GM21786 (cell line): ENCODE data around the gene TCERG1L.
"Not testable (repeated sequence)": the region's sequence is repeated elsewhere in the genome, so short reads cannot be mapped to it uniquely, and the experiment has no call there.

Source experiments
- ATAC-seq: cut with Tn5 transposase; IDR thresholded peaks from one replicate; pipeline ENCODE4 v1.9.1; 2021; ENCODE audit not compliant: unreplicated experiment

TCERG1L gene

GRCh38 chr10:131193923-131194322 is 117.6 kb downstream of the TCERG1L start:
- no peak for ATAC-seq

GRCh38 chr10:131188494-131188893 is 123.0 kb downstream of the TCERG1L start:
- no peak for ATAC-seq

- no peak for ATAC-seq
Observed at GRCh38 chr10:131187926-131188325, 123.6 kb downstream of the TCERG1L start.

DNA sequence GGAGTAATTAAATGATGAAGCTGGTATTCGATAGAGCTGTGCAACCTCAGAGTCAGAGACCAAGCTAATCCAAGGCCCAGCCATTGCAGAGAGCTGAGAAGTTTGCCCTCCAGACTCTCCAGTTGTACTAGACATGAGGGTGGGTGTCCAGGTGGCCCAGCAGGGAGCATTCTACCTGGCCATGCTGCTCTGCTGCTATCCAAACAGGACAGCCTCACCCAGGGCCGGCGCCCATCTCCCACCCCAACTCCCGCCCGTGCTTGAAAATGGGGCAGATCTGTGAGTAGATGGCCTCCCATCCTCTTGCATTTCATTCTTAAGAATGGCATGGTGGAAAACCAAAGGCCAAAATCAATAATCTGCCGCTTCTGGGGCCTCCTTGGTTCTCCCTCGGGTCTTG is 124.2 kb downstream of the TCERG1L start:
- ATAC-seq: no peak

DNA sequence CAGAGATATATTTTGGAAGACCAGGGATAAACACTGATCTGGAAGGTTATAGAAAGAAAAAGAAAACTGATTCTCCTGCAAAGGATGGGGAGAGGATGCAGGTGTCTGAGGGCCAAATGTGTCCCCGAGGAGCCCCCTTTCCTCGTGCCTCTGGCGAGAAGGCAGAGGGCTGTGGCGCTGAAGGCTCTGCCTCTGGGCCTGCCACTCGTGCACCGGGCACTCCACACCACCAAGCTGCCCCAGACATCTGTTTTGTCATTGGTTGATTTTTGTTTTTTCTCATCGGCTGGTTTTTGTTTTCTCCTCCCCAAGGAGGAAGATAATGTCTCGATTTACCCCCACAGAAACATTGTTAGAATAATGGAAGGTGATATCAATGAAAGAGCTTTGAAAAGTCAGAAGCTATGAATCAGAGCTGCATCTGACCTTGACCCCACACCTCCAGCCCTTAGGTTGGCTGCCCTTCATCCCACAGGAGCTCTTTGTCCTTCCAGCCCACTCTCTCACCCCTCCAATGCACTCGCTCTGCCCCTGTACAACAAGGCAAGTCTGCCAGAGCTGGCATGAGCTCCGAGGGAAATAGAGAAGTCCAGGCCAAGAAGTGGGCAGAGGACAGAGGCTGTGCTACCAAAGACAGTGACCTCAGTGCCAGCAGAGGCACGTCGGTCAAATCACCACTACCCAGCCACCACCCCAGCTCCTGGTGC is 124.8 kb downstream of the TCERG1L start:
- ATAC-seq: no peak

GRCh38 chr10:131184503-131184902 is 127.0 kb downstream of the TCERG1L start:
- ATAC-seq: no peak

DNA sequence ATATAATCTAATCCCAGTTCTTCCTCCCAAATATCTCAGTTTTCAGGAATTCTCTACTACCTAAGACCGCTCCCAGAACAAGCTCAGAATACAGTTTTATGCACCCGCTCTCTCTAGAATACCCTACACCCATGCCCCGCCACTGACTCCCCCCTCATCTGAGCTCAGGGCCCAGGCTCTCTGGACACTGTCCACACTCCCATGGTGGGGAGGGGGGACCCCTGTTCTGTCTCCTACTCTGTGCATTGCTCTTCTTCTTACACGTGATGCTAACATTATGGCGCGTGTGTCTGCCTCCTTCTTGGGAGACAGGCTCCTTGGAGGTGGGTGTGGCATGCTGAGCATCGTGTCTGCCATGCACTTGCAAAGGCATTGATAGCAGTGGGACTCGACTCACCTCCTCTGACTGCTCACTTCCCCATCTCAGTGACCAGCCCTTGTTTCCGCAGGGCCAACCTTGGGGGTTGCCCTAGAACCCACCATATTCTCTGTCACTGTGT is 127.9 kb downstream of the TCERG1L start:
- ATAC-seq: no peak

DNA sequence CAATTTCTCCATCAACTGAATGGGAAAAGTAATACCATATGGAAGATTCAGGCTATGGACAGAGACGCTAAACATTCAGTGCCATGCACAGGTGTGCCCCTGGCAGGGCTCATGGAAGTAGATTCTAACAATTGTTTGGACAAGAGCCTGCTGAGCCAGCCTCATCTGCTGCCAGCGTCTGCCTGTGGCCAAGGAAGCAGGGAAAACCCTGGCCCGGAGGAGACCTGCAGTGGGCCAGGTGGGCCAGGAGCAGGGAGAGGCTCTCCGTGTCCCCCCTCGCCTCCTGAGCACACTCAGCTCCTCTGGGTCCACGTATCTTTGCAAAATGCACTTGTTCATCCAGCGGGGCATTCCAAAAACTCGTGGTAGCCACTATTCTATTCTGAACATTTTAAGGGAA is 130.1 kb downstream of the TCERG1L start:
- ATAC-seq: no peak

DNA sequence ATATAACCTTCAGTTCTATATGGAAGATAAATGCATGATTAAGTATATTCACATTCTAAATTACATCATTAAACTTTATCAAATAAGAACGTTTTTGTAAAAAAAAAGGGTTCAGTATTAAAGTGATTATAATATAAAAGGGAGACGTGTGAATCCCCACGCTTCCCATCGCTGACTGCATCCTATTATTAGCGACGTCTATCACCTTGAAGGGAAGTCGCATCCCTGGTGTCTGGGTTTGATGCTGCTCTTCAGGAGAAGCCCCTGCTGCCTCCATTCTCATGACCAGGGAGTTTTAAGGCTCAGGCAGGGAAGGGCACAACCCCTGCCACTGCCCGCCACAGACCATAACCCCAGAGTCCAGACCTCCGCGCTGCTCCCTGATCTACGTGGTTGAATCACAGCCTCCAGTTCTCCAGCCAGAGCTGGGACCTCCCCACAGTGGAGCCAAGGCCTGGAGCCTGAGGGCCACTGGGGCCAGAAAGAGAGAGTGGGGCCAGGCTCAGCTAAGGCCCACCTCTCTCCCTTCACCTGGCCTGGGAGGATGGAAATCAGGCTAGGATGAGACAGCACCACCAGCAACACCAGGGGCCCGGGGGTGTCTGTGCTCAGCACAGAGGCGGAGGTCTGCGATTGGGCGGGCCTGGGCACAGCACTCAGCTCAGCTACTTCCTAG is 130.6 kb downstream of the TCERG1L start:
- ATAC-seq: no peak

DNA sequence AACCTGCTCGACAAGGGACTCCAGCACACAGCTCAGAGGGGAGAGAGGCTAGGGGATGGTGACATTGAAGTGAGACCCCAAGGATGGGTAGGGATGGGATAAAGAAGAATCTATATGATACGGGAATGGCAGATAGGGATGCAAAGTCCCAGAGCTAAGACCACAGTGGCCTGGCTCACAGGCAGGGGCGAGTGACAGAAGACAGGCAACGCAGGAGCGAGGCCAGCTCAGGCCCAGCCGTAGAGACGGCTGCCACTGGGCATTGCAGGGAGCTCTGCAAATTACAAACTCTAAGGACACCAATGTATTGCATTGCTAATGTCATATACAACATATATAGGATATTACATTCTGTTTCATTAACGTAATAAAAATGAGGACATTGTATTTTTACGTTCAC is 131.4 kb downstream of the TCERG1L start:
- ATAC-seq: no peak

- ATAC-seq: no peak
Observed at GRCh38 chr10:131179361-131179760, 132.2 kb downstream of the TCERG1L start.

DNA sequence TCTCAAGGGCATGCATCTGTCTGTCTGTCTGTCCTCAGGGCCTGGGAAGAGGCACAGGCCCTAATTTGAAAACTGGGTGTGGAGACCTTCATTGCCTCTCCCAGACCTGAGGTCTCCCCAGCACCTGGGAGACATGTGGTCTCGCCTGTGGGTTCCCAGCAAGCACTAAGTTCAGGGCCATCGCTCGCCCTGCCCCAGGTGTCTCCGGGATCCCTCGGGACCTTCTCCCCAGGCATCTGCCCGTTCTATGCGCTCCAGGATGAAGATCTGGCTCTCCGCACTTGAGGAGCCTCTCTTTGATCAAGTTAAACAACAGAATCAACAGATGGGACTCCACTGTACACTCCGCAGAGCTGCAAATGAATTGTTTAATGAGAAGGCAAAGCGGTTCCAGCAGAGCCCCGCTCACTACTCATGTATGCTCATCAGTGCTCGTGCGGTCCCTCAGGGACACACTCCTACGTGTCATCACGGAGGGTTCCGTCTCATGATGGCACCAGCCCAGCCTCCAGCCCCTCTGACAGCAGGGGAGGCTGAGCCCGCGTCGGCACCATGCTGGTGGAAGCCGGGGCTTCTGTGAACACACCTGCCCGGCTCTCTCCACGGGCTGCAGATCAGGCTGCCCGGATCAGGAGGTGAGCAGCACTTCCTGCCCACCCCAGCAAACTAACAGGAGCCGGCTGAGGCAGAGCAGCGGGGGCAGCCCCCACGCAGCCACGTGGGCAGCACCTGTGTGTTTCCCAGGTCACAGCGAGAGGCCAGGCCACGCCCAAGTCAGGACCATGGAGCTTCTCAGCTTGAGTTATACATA is 132.8 kb downstream of the TCERG1L start:
- ATAC-seq: no peak

GRCh38 chr10:131177431-131178327 is 133.8 kb downstream of the TCERG1L start:
- ATAC-seq: no peak

DNA sequence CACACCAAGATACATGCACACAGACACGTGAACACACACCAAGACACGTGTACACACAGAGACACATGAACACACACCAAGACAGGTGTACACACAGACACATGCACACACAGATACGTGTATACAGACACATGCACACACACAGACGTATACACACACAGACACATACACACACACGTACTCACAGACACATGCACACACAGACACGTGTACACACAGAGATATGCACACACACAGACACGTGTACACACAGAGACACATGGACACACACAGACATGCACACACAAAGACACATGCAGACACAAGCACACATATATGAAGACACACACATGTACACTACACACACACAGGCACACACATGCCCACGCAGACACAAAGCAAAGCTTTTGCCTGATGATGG is 134.6 kb downstream of the TCERG1L start:
- ATAC-seq: no peak

GRCh38 chr10:131176324-131176723 is 135.2 kb downstream of the TCERG1L start:
- ATAC-seq: not testable (repeated sequence)

DNA sequence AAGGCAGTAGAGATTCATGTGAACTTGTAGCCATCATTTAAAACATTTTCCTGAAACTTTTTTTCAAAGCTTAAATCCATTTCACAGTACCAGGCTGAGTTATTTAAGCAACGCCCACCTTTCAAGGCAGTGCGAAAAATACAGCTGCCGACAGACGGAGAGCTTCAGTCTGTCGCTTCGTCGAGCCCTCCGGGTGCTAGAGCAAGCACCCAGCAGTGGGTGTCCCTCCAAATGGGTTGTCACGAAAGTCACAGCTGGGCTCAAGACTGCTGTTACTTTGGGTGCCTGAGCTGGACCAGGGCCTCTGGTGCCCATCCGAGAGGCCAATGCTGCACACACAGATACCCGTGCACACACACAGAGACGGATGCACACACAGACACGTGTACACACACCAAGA is 135.6 kb downstream of the TCERG1L start:
- no peak for ATAC-seq

DNA sequence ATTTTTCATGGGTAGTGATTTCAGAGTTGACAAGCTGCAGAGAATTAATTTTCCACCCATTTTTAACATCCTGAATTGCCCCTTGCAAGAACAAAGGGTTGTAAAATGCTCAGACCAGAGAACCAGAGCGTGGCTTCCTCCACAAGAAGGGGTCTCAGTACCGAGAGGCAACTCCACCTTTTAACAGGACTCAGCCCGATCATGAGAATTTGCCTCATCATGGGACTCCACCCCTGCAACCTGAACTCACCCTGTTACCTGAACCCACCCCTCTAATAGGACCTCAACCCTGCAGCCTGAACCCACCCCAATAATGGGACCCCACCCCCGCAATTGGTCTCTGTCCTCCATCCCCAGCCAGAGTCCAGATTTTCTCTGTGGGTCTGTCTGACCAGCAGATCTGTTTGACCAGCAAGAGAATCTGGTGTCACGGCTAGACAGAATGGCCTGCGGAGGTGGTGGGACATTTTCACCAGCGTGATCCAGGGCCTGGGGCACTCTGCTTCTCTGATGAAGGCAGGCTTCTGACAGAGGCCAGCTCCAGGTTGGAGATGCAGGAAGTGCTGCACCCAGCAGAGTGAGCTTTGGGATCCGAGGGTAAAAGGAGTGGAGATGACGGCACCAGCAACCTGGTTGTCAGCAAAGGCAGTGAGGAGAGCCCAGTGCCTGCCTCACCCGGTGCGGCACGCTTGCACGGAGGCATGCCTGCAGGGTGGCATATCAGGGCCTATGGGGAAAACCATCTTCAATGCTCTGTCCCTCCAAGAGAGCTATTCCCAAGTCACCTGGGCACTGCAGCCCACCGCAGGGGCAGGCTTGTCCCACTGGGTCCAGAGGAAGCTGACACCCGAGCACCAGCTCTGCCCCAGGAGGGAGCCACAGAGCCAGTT is 136.6 kb downstream of the TCERG1L start:
- no peak for ATAC-seq

DNA sequence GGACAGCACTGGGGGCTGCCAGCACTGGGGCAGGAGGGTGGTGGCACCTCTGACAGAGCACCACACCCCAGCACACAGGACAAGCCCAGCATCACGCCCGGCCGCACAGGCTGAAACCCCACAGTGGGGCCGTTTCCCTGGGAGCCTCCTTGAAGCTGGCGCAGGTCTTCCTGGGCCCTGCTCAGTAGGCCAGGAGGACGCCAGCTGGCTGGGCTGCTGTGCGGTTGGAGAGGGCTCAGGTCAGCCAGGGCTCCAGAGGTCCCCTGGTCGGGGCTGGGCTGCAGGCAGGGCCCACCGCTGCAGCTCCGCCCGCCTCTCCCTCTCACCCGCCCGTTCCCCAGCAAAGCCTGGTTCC is 137.3 kb downstream of the TCERG1L start:
- ATAC-seq: no peak

DNA sequence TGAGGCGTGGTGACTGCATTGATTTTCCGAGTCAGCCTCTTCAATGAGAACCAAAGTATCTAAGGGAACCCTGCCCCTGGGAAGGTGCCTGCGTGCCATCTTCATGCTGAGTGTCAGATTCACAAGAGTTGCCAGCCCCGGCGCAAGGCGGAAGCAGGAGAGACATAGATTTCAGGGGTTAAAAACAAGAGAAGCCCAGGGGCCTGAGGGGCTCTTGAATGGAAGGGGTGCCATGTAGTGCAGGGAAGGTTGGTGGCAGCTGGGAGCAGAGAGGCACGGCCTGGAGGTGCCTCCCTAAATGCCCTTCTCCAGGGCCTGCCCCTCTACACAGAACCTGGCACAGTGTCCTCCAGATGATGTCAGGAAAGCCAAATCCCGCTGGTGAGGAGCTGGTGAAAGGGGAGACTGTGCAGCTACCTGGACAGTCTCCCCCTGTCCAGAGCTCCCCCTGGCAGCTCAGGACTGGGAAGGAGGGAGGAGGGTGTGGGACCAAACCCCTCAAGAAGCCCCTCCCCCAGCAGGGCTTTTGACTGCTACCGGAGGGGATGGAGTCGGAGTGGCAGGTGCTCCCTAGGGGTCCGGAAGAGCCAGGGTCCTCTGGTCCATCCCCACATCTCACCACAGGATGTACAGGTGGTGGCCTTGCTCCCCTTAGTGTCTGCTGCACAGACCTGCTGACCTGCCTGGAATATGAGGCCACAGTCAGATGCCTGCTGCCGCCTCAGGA is 137.9 kb downstream of the TCERG1L start:
- no peak for ATAC-seq
